IPS DF 6.9 (cell line): ENCODE data around the gene OR4C3.

ENCODE experiments used
- DNase-seq: peaks from one replicate; pipeline ENCODE4 v3.0.0-alpha.2; 2013; ENCODE audit warnings: low read depth, low spot score
- H3K27ac ChIP-seq: one replicate; pipeline ENCODE4 v1.5.1; 2013; ENCODE audit warnings: low read length, control low read depth
- H3K27me3 ChIP-seq: 2 replicates; pipeline ENCODE4 v1.6.1; 2013; ENCODE audit warnings: mild to moderate bottlenecking, low read length; ENCODE audit not compliant: control insufficient read depth, insufficient read depth
- H3K36me3 ChIP-seq: 2 replicates; pipeline ENCODE4 v1.6.1; 2013; ENCODE audit warnings: low read length; ENCODE audit not compliant: control insufficient read depth, insufficient read depth
- H3K4me1 ChIP-seq: 2 replicates; pipeline ENCODE4 v1.6.1; 2013; ENCODE audit warnings: low read length; ENCODE audit not compliant: control insufficient read depth, insufficient read depth
- H3K4me3 ChIP-seq: 2 replicates; pipeline ENCODE4 v1.5.1; 2013; ENCODE audit warnings: mild to moderate bottlenecking, low read length
- H3K9me3 ChIP-seq: 2 replicates; pipeline ENCODE4 v1.6.1; 2013; ENCODE audit warnings: low read length, inconsistent platforms; ENCODE audit not compliant: control insufficient read depth, insufficient read depth
- WGBS: extraction: QIAGEN DNeasy Blood & Tissue Kit; methylation state at CpG from one replicate; pipeline ENCODE4 v1.1.7; 2013; ENCODE audit warnings: mixed read lengths, missing lambda C conversion rate; ENCODE audit not compliant: insufficient read length, insufficient coverage; 5-methylcytosine and 5-hydroxymethylcytosine counted together

Gene OR4C3

DNA sequence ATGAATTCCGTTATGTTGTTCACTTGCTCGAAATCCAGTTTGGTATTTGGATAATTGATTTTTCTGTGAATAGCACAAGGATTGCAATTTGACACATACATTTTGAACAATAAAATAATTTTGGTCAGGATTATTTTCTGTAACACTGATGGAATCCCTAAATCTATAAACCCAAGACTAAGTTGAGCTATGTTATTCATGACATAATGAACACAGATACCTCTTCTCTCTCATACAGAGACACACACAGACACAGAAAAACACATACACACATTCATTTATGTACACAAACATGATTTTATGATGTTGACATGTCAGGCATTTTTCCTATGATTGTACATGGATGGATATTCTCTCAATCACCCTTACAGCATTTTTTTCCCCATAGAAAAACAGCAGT, 41.6 kb downstream of the OR4C3 start, which contains the start of gene OR4C5:
Gene OR4C5, minus strand, starts transcription at position 101 of the 400 bp plus-strand sequence. Its CDS starts 0 bp downstream, at position 101.
- no CpG with 5 or more reads among the region's 2 CpGs for WGBS
- no peaks in the 10 kb centered on the region for H3K36me3 ChIP-seq

More for the DNA sequence above, 41.6 kb downstream of the OR4C3 start, which contains the start of gene OR4C5:
- Histone ChIP-seq H3K4me3 (no peak within 1 kb of the TSS), H3K27ac (no peak within 1 kb of the TSS), H3K27me3 (no peaks in the 10 kb centered on the region), H3K4me1 (no peaks in the 10 kb centered on the region), H3K9me3 (peaks cover 3% of the 10 kb centered on the region)
- no peak for DNase-seq
